ENCODE data around the gene IER2.
A peak's percentile ranks its signal among the peaks of the same experiment; 100 is the strongest.

The IER2 gene

GRCh38 chr19:13128583-13128982 lies 21.6 kb upstream of the IER2 start:
- no peak for DNase-seq (ENCODE audit: low read depth)
- no peak overlapping the region for H3K4me3 ChIP-seq (ENCODE audit: low read depth, low read length)
- no peak for TF ChIP-seq MYC (IDR thresholded peaks at IDR 0.05; ENCODE audit: low read depth, low read length)
- no peak for TF ChIP-seq CTCF (IDR thresholded peaks at IDR 0.05; ENCODE audit: low read depth, low read length)
- no peak for TF ChIP-seq MAX (IDR thresholded peaks at IDR 0.05; ENCODE audit: low read depth, low read length)
- no peak for TF ChIP-seq POLR2A (IDR thresholded peaks at IDR 0.05; ENCODE audit: extremely low read depth, insufficient read length)

- DNase-seq (ENCODE audit: low read depth) = no peak
- H3K4me3 ChIP-seq (ENCODE audit: low read depth, low read length) = no peak overlapping the region
- TF ChIP-seq MYC (IDR thresholded peaks at IDR 0.05; ENCODE audit: low read depth, low read length) (no peak), POLR2A (IDR thresholded peaks at IDR 0.05; ENCODE audit: extremely low read depth, insufficient read length) (no peak), CTCF (IDR thresholded peaks at IDR 0.05; ENCODE audit: low read depth, low read length) (no peak), MAX (IDR thresholded peaks at IDR 0.05; ENCODE audit: low read depth, low read length) (no peak)
Measured at GRCh38 chr19:13129384-13129783, 20.8 kb upstream of the IER2 start.

GRCh38 chr19:13130886-13131490 lies 19.2 kb upstream of the IER2 start:
- no peak overlapping the region for H3K4me3 ChIP-seq (ENCODE audit: low read depth, low read length)
- DNase-seq (ENCODE audit: low read depth) = no peak
- TF ChIP-seq POLR2A (IDR thresholded peaks at IDR 0.05; ENCODE audit: extremely low read depth, insufficient read length) (no peak), CTCF (IDR thresholded peaks at IDR 0.05; ENCODE audit: low read depth, low read length) (no peak), MYC (IDR thresholded peaks at IDR 0.05; ENCODE audit: low read depth, low read length) (no peak), MAX (IDR thresholded peaks at IDR 0.05; ENCODE audit: low read depth, low read length) (no peak)

GRCh38 chr19:13132471-13133180 lies 17.6 kb upstream of the IER2 start:
- H3K4me3 ChIP-seq (ENCODE audit: low read depth, low read length) = no peak overlapping the region
- DNase-seq (ENCODE audit: low read depth) = peak; percentile 76
- TF ChIP-seq MYC (IDR thresholded peaks at IDR 0.05; ENCODE audit: low read depth, low read length) (no peak), MAX (IDR thresholded peaks at IDR 0.05; ENCODE audit: low read depth, low read length) (no peak), CTCF (IDR thresholded peaks at IDR 0.05; ENCODE audit: low read depth, low read length) (no peak), POLR2A (IDR thresholded peaks at IDR 0.05; ENCODE audit: extremely low read depth, insufficient read length) (no peak)

GRCh38 chr19:13133241-13133870 lies 16.9 kb upstream of the IER2 start:
- DNase-seq (ENCODE audit: low read depth) = no peak
- TF ChIP-seq MAX (IDR thresholded peaks at IDR 0.05; ENCODE audit: low read depth, low read length) (no peak), POLR2A (IDR thresholded peaks at IDR 0.05; ENCODE audit: extremely low read depth, insufficient read length) (no peak), MYC (IDR thresholded peaks at IDR 0.05; ENCODE audit: low read depth, low read length) (no peak), CTCF (IDR thresholded peaks at IDR 0.05; ENCODE audit: low read depth, low read length) (no peak)

More at GRCh38 chr19:13133241-13133870, 16.9 kb upstream of the IER2 start:
- no peak overlapping the region for H3K4me3 ChIP-seq (ENCODE audit: low read depth, low read length)

All from NB4 (cell line).